ENCODE data around the gene RBMS3.

The RBMS3 gene

GRCh38 chr3:29274667-29275066 lies 6.2 kb upstream of the RBMS3 start:
- no peaks in the 10 kb centered on the region for H3K9me3 ChIP-seq (ENCODE audit: control insufficient read depth in 2 of 2, low read length in 2 of 2)
- no peak overlapping the region for H3K27ac ChIP-seq (ENCODE audit: low read depth in 2 of 2, low read length in 2 of 2)
- no peak overlapping the region for H3K4me3 ChIP-seq (ENCODE audit: low read length in 2 of 2)
- H3K9ac ChIP-seq (ENCODE audit: low read depth in 1 of 2, low read length in 2 of 2) = no peak overlapping the region
- no peaks in the 10 kb centered on the region for H3K4me1 ChIP-seq (ENCODE audit: control insufficient read depth in 2 of 2, insufficient read depth in 2 of 2, low read length in 2 of 2)
- H3K36me3 ChIP-seq (ENCODE audit: control insufficient read depth in 2 of 2, insufficient read depth in 2 of 2, low read length in 2 of 2) = no peaks in the 10 kb centered on the region
- no peaks in the 10 kb centered on the region for H3K27me3 ChIP-seq (ENCODE audit: control insufficient read depth in 2 of 2, insufficient read depth in 2 of 2, low read length in 2 of 2)

- no peaks in the 10 kb centered on the region for H3K36me3 ChIP-seq (ENCODE audit: control insufficient read depth in 2 of 2, insufficient read depth in 2 of 2, low read length in 2 of 2)
- H3K9ac ChIP-seq (ENCODE audit: low read depth in 1 of 2, low read length in 2 of 2) = no peak overlapping the region
- H3K4me3 ChIP-seq (ENCODE audit: low read length in 2 of 2) = no peak overlapping the region
- no peak overlapping the region for H3K27ac ChIP-seq (ENCODE audit: low read depth in 2 of 2, low read length in 2 of 2)
- H3K4me1 ChIP-seq (ENCODE audit: control insufficient read depth in 2 of 2, insufficient read depth in 2 of 2, low read length in 2 of 2) = no peaks in the 10 kb centered on the region
- H3K9me3 ChIP-seq (ENCODE audit: control insufficient read depth in 2 of 2, low read length in 2 of 2) = no peaks in the 10 kb centered on the region
- no peaks in the 10 kb centered on the region for H3K27me3 ChIP-seq (ENCODE audit: control insufficient read depth in 2 of 2, insufficient read depth in 2 of 2, low read length in 2 of 2)
These were observed 5.6 kb upstream of the RBMS3 start for GRCh38 chr3:29275309-29275708.

GRCh38 chr3:29277249-29277648 lies 3.6 kb upstream of the RBMS3 start:
- H3K27me3 ChIP-seq (ENCODE audit: control insufficient read depth in 2 of 2, insufficient read depth in 2 of 2, low read length in 2 of 2) = no peaks in the 10 kb centered on the region
- H3K4me3 ChIP-seq (ENCODE audit: low read length in 2 of 2) = no peak overlapping the region
- no peaks in the 10 kb centered on the region for H3K36me3 ChIP-seq (ENCODE audit: control insufficient read depth in 2 of 2, insufficient read depth in 2 of 2, low read length in 2 of 2)
- no peaks in the 10 kb centered on the region for H3K9me3 ChIP-seq (ENCODE audit: control insufficient read depth in 2 of 2, low read length in 2 of 2)
- no peak overlapping the region for H3K9ac ChIP-seq (ENCODE audit: low read depth in 1 of 2, low read length in 2 of 2)
- no peaks in the 10 kb centered on the region for H3K4me1 ChIP-seq (ENCODE audit: control insufficient read depth in 2 of 2, insufficient read depth in 2 of 2, low read length in 2 of 2)
- no peak overlapping the region for H3K27ac ChIP-seq (ENCODE audit: low read depth in 2 of 2, low read length in 2 of 2)

GRCh38 chr3:29279286-29279685 lies 1.6 kb upstream of the RBMS3 start:
- Histone ChIP-seq H3K4me3 (ENCODE audit: low read length in 2 of 2) (no peak overlapping the region), H3K27ac (ENCODE audit: low read depth in 2 of 2, low read length in 2 of 2) (no peak overlapping the region), H3K9ac (ENCODE audit: low read depth in 1 of 2, low read length in 2 of 2) (no peak overlapping the region)

GRCh38 chr3:29279806-29280205 lies 1.1 kb upstream of the RBMS3 start:
- no peak overlapping the region for H3K9ac ChIP-seq (ENCODE audit: low read depth in 1 of 2, low read length in 2 of 2)
- no peak overlapping the region for H3K27ac ChIP-seq (ENCODE audit: low read depth in 2 of 2, low read length in 2 of 2)
- no peaks in the 10 kb centered on the region for H3K4me1 ChIP-seq (ENCODE audit: control insufficient read depth in 2 of 2, insufficient read depth in 2 of 2, low read length in 2 of 2)
- H3K36me3 ChIP-seq (ENCODE audit: control insufficient read depth in 2 of 2, insufficient read depth in 2 of 2, low read length in 2 of 2) = no peaks in the 10 kb centered on the region
- H3K9me3 ChIP-seq (ENCODE audit: control insufficient read depth in 2 of 2, low read length in 2 of 2) = no peaks in the 10 kb centered on the region
- H3K4me3 ChIP-seq (ENCODE audit: low read length in 2 of 2) = peak overlapping the region in 1 of 2 donors; percentile 20
- no peaks in the 10 kb centered on the region for H3K27me3 ChIP-seq (ENCODE audit: control insufficient read depth in 2 of 2, insufficient read depth in 2 of 2, low read length in 2 of 2)

More at GRCh38 chr3:29279286-29279685, 1.6 kb upstream of the RBMS3 start:
- Histone ChIP-seq H3K9me3 (ENCODE audit: control insufficient read depth in 2 of 2, low read length in 2 of 2) (no peaks in the 10 kb centered on the region), H3K27me3 (ENCODE audit: control insufficient read depth in 2 of 2, insufficient read depth in 2 of 2, low read length in 2 of 2) (no peaks in the 10 kb centered on the region), H3K36me3 (ENCODE audit: control insufficient read depth in 2 of 2, insufficient read depth in 2 of 2, low read length in 2 of 2) (no peaks in the 10 kb centered on the region), H3K4me1 (ENCODE audit: control insufficient read depth in 2 of 2, insufficient read depth in 2 of 2, low read length in 2 of 2) (no peaks in the 10 kb centered on the region)

- Histone ChIP-seq H3K27me3 (ENCODE audit: control insufficient read depth in 2 of 2, insufficient read depth in 2 of 2, low read length in 2 of 2) (no peaks in the 10 kb centered on the region), H3K27ac (ENCODE audit: low read depth in 2 of 2, low read length in 2 of 2) (peak overlapping the region; percentile 67 to 78), H3K4me3 (ENCODE audit: low read length in 2 of 2) (peak overlapping the region; percentile 72 to 75), H3K9ac (ENCODE audit: low read depth in 1 of 2, low read length in 2 of 2) (peak overlapping the region; percentile 68 to 71), H3K9me3 (ENCODE audit: control insufficient read depth in 2 of 2, low read length in 2 of 2) (no peaks in the 10 kb centered on the region), H3K36me3 (ENCODE audit: control insufficient read depth in 2 of 2, insufficient read depth in 2 of 2, low read length in 2 of 2) (no peaks in the 10 kb centered on the region), H3K4me1 (ENCODE audit: control insufficient read depth in 2 of 2, insufficient read depth in 2 of 2, low read length in 2 of 2) (no peaks in the 10 kb centered on the region)
These were observed 148 bp downstream of the RBMS3 start for GRCh38 chr3:29281094-29281343.

GRCh38 chr3:29281344-29282241 lies 722 bp downstream of the RBMS3 start:
- Histone ChIP-seq H3K9me3 (ENCODE audit: control insufficient read depth in 2 of 2, low read length in 2 of 2) (no peaks in the 10 kb centered on the region), H3K36me3 (ENCODE audit: control insufficient read depth in 2 of 2, insufficient read depth in 2 of 2, low read length in 2 of 2) (no peaks in the 10 kb centered on the region), H3K4me1 (ENCODE audit: control insufficient read depth in 2 of 2, insufficient read depth in 2 of 2, low read length in 2 of 2) (no peaks in the 10 kb centered on the region), H3K27ac (ENCODE audit: low read depth in 2 of 2, low read length in 2 of 2) (peak overlapping the region; percentile 67 to 78), H3K27me3 (ENCODE audit: control insufficient read depth in 2 of 2, insufficient read depth in 2 of 2, low read length in 2 of 2) (no peaks in the 10 kb centered on the region), H3K9ac (ENCODE audit: low read depth in 1 of 2, low read length in 2 of 2) (peak overlapping the region; percentile 68 to 71), H3K4me3 (ENCODE audit: low read length in 2 of 2) (peak overlapping the region; percentile 72 to 75)

- H3K9ac ChIP-seq (ENCODE audit: low read depth in 1 of 2, low read length in 2 of 2) = peak overlapping the region; percentile 68 to 71
- no peaks in the 10 kb centered on the region for H3K36me3 ChIP-seq (ENCODE audit: control insufficient read depth in 2 of 2, insufficient read depth in 2 of 2, low read length in 2 of 2)
- H3K27ac ChIP-seq (ENCODE audit: low read depth in 2 of 2, low read length in 2 of 2) = peak overlapping the region; percentile 67 to 78
- peak overlapping the region; percentile 72 to 75 for H3K4me3 ChIP-seq (ENCODE audit: low read length in 2 of 2)
- H3K9me3 ChIP-seq (ENCODE audit: control insufficient read depth in 2 of 2, low read length in 2 of 2) = no peaks in the 10 kb centered on the region
- H3K27me3 ChIP-seq (ENCODE audit: control insufficient read depth in 2 of 2, insufficient read depth in 2 of 2, low read length in 2 of 2) = no peaks in the 10 kb centered on the region
- no peaks in the 10 kb centered on the region for H3K4me1 ChIP-seq (ENCODE audit: control insufficient read depth in 2 of 2, insufficient read depth in 2 of 2, low read length in 2 of 2)
These were observed 1.8 kb downstream of the RBMS3 start for GRCh38 chr3:29282427-29283230.

- H3K9me3 ChIP-seq (ENCODE audit: control insufficient read depth in 2 of 2, low read length in 2 of 2) = no peaks in the 10 kb centered on the region
- peak overlapping the region; percentile 72 to 75 for H3K4me3 ChIP-seq (ENCODE audit: low read length in 2 of 2)
- H3K36me3 ChIP-seq (ENCODE audit: control insufficient read depth in 2 of 2, insufficient read depth in 2 of 2, low read length in 2 of 2) = no peaks in the 10 kb centered on the region
- no peaks in the 10 kb centered on the region for H3K27me3 ChIP-seq (ENCODE audit: control insufficient read depth in 2 of 2, insufficient read depth in 2 of 2, low read length in 2 of 2)
- no peaks in the 10 kb centered on the region for H3K4me1 ChIP-seq (ENCODE audit: control insufficient read depth in 2 of 2, insufficient read depth in 2 of 2, low read length in 2 of 2)
- H3K27ac ChIP-seq (ENCODE audit: low read depth in 2 of 2, low read length in 2 of 2) = peak overlapping the region; percentile 40 to 78
- peak overlapping the region; percentile 68 to 71 for H3K9ac ChIP-seq (ENCODE audit: low read depth in 1 of 2, low read length in 2 of 2)
These were observed 2.6 kb downstream of the RBMS3 start for GRCh38 chr3:29283231-29284119.
